Neural cell (in vitro differentiated cells): ENCODE data around the gene SLC2A10.

Experiments used
- CTCF ChIP-seq: fragments of 450-650 bp; IDR thresholded peaks from 2 replicates; pipeline ENCODE4 v1.5.1; 2014; ENCODE audit warnings: antibody characterized with exemption, mild to moderate bottlenecking, moderate library complexity; ENCODE audit not compliant: poor library complexity, severe bottlenecking
- EP300 ChIP-seq: fragments of 450-650 bp; conservative IDR thresholded peaks from 2 replicates; pipeline ENCODE4 v1.6.1; 2014; ENCODE audit warnings: antibody characterized with exemption, mild to moderate bottlenecking, moderate library complexity; ENCODE audit not compliant: poor library complexity, severe bottlenecking
- EZH2 ChIP-seq: fragments of 200-600, 300-800 bp; shearing (Covaris generic), sonication (generic); IDR thresholded peaks from 2 replicates; pipeline ENCODE4 v1.6.1; 2014; ENCODE audit warnings: antibody characterized with exemption, low read length, borderline replicate concordance, mild to moderate bottlenecking; ENCODE audit not compliant: insufficient read depth, poor library complexity, severe bottlenecking

GRCh38 chr20:46767127-46767761 lies 57.8 kb downstream of the SLC2A10 start:
- TF ChIP-seq EP300 = no peak
- peak; percentile 23 for TF ChIP-seq CTCF
- no peak for TF ChIP-seq EZH2
